ENCODE measurements around the gene TNRC6A. TPM values are rescaled to one million over a fixed set of nuclear protein-coding genes. Genes with fewer than 3 reads are reported as not detected.
"Not testable (repeated sequence)": the region's sequence is repeated elsewhere in the genome, so short reads cannot be mapped to it uniquely, and the experiment has no call there.

TNRC6A gene
- total RNA-seq, 1 experiment from 2014 or later, result 41.6 TPM

- Mint-ChIP-seq H3K4me1 (ENCODE audit: insufficient read depth, unreplicated experiment) (no peaks in the 10 kb centered on the region), H3K36me3 (ENCODE audit: insufficient read depth, unreplicated experiment) (peaks cover 98% of the 10 kb centered on the region), H3K27me3 (ENCODE audit: insufficient read depth, unreplicated experiment) (no peaks in the 10 kb centered on the region), H3K27ac (ENCODE audit: low read depth, unreplicated experiment) (no peak overlapping the region), H3K4me3 (ENCODE audit: unreplicated experiment) (no peak overlapping the region), H3K9me3 (ENCODE audit: unreplicated experiment) (no peaks in the 10 kb centered on the region)
- ChIA-PET POLR2A (no interaction called here), CTCF (interaction anchor here (1.0 kb wide), 1 partner anchor 229 kb away, joined by 3 read pairs; no protein-coding TSS in a partner anchor)
- intact Hi-C loops (cut with micrococcal nuclease), result no loop called here
- DNase-seq (ENCODE audit: unreplicated experiment), result no peak
- BruUV-seq (replicated peaks), result no TSS peak
- TF ChIP-seq, protein P1, sequence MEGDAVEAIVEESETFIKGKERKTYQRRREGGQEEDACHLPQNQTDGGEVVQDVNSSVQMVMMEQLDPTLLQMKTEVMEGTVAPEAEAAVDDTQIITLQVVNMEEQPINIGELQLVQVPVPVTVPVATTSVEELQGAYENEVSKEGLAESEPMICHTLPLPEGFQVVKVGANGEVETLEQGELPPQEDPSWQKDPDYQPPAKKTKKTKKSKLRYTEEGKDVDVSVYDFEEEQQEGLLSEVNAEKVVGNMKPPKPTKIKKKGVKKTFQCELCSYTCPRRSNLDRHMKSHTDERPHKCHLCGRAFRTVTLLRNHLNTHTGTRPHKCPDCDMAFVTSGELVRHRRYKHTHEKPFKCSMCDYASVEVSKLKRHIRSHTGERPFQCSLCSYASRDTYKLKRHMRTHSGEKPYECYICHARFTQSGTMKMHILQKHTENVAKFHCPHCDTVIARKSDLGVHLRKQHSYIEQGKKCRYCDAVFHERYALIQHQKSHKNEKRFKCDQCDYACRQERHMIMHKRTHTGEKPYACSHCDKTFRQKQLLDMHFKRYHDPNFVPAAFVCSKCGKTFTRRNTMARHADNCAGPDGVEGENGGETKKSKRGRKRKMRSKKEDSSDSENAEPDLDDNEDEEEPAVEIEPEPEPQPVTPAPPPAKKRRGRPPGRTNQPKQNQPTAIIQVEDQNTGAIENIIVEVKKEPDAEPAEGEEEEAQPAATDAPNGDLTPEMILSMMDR (IDR thresholded peaks at IDR 0.05; ENCODE audit: unreplicated experiment), result no peak
Measured at GRCh38 chr16:24805484-24805883, 76.0 kb downstream of the TNRC6A start.

DNA sequence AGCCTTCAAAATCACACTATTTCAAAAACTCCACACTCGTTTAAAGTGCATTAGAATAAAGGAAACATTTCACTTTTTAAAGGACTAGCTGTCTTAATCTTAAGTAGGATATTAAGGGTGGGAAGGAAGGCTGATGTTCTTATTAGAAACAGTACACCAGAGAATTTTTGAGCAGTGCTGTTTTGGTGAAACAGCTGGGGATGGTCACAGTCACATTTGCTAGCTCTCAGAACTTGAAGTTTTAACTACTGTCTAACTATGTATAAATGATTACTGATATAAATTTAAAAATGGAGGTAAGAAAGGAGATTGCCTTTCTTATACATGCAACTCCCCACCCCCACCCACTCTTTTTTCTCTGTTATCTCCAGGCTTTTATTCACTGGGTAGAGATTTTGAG, 77.8 kb downstream of the TNRC6A start:
- Mint-ChIP-seq H3K9me3 (ENCODE audit: unreplicated experiment) (no peaks in the 10 kb centered on the region), H3K4me3 (ENCODE audit: unreplicated experiment) (no peak overlapping the region), H3K4me1 (ENCODE audit: insufficient read depth, unreplicated experiment) (no peaks in the 10 kb centered on the region), H3K27ac (ENCODE audit: low read depth, unreplicated experiment) (no peak overlapping the region), H3K36me3 (ENCODE audit: insufficient read depth, unreplicated experiment) (peaks cover 97% of the 10 kb centered on the region), H3K27me3 (ENCODE audit: insufficient read depth, unreplicated experiment) (no peaks in the 10 kb centered on the region)
- no TSS peak for BruUV-seq (replicated peaks)
- ChIA-PET POLR2A (interaction anchor here (0.7 kb wide), 1 partner anchor 308 kb away, joined by 6 read pairs; no protein-coding TSS in a partner anchor), CTCF (interaction anchor here (0.8 to 1.1 kb wide), 2 partner anchors 17 to 27 kb away, joined by 3 to 10 read pairs; no protein-coding TSS in a partner anchor)
- no peak for DNase-seq (ENCODE audit: unreplicated experiment)
- TF ChIP-seq, protein P1 (IDR thresholded peaks at IDR 0.05; ENCODE audit: unreplicated experiment), result no peak
- intact Hi-C loops (cut with micrococcal nuclease), result no loop called here

DNA sequence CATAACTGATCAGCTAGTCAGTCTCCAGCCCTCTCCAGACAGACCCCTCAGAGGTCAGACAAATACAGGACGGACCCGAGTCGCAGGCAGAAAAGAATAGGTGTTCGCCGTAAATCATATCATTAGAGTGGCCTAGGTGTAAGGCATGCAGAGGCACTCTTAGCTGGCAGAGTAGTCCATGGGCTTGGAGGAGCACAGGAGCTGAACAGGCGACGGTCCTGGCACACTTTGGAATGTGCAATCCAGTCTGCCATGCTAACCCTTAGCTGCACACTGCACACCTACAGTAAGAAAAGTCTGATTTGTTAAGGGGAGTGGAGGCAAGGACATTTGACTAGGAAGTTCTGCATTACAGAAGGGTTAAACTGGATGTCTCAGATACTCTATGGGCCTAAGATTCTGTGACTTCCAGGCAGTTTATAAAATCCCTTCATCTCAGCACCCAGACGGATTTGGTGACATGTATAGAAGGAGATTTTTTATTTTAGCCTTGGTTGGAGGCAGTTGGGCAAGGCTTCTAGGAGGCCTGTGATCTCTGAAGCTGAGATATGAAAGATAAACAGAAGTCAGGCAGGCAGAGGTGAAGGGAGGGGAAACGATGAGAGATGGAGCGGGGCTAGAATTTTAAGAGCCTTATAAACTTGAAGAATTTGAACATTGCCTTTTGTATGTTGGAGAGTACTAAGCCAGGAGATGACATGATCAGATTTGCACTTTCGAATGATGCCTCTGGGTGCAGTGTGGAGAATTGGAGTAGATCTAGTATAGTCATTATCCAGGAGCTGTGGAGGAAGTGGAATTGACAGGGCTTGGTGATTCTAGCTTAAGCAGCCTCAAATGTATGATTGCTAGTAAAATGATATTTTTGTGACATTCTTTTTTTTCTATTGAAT, 81.7 kb downstream of the TNRC6A start:
- ChIA-PET POLR2A (interaction anchor here (0.6 to 1.5 kb wide), 3 partner anchors 17 to 427 kb away, joined by 3 read pairs; no protein-coding TSS in a partner anchor), CTCF (interaction anchor here (0.6 to 3.9 kb wide), 2 partner anchors 10 to 19 kb away, joined by 6 to 24 read pairs; no protein-coding TSS in a partner anchor)
- Mint-ChIP-seq H3K27ac (ENCODE audit: low read depth, unreplicated experiment) (no peak overlapping the region), H3K36me3 (ENCODE audit: insufficient read depth, unreplicated experiment) (peaks cover 99% of the 10 kb centered on the region), H3K4me3 (ENCODE audit: unreplicated experiment) (no peak overlapping the region), H3K27me3 (ENCODE audit: insufficient read depth, unreplicated experiment) (no peaks in the 10 kb centered on the region), H3K9me3 (ENCODE audit: unreplicated experiment) (no peaks in the 10 kb centered on the region), H3K4me1 (ENCODE audit: insufficient read depth, unreplicated experiment) (no peaks in the 10 kb centered on the region)
- intact Hi-C loops (cut with micrococcal nuclease), result no loop called here
- no peak for DNase-seq (ENCODE audit: unreplicated experiment)
- BruUV-seq (replicated peaks), result no TSS peak
- TF ChIP-seq, protein P1 (IDR thresholded peaks at IDR 0.05; ENCODE audit: unreplicated experiment), result no peak

DNA sequence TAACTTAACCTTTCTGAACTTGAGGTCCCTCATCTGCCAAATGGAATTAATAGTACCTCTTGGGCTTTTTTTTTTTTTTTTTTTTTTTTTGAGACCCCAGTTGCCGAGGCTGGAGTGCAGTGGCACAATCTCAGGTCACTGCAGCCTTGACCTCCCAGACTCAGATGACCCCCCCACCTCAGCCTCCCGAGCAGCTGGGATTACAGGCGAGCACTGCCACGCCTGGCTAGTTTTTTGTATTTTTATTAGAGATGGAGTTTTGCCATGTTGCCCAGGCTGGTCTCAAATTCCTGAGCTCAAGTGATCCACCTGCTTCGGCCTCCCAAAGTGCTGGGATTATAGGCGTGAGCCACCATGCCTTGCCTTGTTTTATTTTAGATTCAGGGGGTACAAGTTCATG, 83.4 kb downstream of the TNRC6A start:
- H3K27ac Mint-ChIP-seq (ENCODE audit: low read depth, unreplicated experiment); BruUV-seq (replicated peaks); H3K4me1 Mint-ChIP-seq (ENCODE audit: insufficient read depth, unreplicated experiment); intact Hi-C loops (cut with micrococcal nuclease); H3K4me3 Mint-ChIP-seq (ENCODE audit: unreplicated experiment); H3K27me3 Mint-ChIP-seq (ENCODE audit: insufficient read depth, unreplicated experiment); DNase-seq (ENCODE audit: unreplicated experiment); H3K9me3 Mint-ChIP-seq (ENCODE audit: unreplicated experiment): not testable (repeated sequence)
- ChIA-PET CTCF (interaction anchor here (0.6 to 3.9 kb wide), 3 partner anchors 11 to 232 kb away, joined by 4 to 24 read pairs (median 7); no protein-coding TSS in a partner anchor), POLR2A (interaction anchor here (0.5 to 1.5 kb wide), 3 partner anchors 20 to 436 kb away, joined by 3 read pairs; no protein-coding TSS in a partner anchor)
- H3K36me3 Mint-ChIP-seq (ENCODE audit: insufficient read depth, unreplicated experiment), result peaks cover 99% of the 10 kb centered on the region

All from MCF 10A (cell line).